ENCODE measurements around the gene RASGRP3.

Gene RASGRP3

GRCh38 chr2:33522576-33522975 is 46.1 kb downstream of the RASGRP3 start:
- peak; percentile 72 for DNase-seq (ENCODE audit: low read depth, low spot score)

DNA sequence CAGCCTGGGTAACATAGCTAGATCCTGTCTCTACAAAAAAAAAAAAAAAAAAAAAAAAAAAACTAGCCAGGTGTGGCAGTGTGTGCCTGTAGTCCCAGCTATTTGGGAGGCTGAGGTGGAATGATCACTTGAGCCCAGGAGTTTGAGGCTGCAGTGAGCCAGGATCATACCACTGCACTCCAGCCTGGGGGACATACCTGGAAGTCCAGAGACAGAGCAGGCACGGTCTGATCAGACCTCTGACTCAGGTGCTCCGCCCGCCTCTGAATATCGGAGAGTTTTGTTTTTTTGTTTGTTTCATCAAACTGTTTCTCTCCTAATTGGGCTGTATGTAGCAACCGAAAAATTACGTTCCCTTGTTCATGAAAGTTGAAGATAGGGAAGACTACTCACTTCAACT is 49.2 kb downstream of the RASGRP3 start:
- no peak for DNase-seq (ENCODE audit: low read depth, low spot score)

DNA sequence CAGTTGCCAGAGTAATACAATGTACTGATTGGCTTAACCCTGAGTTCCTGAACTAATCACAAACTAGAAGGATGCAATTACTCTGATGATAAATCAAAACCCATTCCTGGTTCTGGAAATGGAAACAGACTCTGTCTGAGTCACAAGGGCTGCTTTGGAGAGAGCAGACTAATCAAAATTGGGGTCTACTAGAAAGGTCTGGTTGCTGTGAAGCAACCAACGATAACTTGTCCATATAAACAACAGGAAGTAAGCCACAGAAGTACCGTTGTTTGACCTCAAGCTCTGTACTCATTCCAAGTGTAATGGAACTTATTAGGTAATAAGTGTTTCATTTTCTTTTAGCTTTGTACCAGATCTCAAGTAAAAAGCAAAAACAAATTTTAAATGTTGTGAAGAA is 49.7 kb downstream of the RASGRP3 start:
- peak; percentile 28 for DNase-seq (ENCODE audit: low read depth, low spot score)

DNA sequence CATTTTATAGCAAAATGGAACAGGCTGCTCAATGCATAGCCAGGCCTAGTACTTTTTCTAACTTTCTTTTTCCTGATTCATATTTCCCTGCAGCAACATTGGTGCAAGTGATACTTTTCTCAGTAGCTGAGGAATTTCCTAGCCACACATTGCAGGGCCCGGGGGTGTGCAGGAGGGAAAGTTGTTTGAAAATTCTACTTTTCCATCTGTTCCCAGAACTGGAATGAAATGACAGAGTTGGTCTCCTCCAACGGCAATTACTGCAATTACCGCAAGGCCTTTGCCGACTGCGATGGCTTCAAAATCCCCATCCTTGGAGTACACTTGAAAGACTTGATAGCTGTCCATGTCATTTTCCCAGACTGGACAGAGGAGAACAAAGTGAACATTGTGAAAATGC is 50.5 kb downstream of the RASGRP3 start:
- no peak for DNase-seq (ENCODE audit: low read depth, low spot score)

DNA sequence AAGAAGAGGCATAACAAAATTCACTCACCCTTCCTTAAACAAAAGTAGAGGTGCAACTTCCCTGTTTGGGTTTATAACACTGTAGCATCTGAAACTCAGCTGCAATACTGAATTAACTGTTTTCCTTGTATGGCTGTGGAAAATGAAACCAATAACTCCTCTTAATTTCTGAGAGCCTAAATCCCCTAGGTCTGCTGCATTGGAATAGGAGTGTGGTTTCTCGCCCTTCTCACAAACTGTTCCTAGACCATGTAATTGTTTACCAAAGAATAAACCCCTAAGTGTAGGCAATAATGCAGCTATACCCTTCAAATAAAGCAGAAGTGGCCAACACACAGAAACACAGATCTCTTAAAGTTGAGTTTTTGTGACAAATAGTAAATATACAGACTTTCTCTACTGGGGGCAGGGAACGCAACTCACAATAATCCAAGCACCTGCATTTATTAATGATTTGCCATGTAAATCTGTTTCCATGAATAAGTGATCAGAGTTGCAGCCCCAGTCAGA is 52.0 kb downstream of the RASGRP3 start:
- no peak for DNase-seq (ENCODE audit: low read depth, low spot score)

- DNase-seq (ENCODE audit: low read depth, low spot score), result peak; percentile 87
Measured at GRCh38 chr2:33529771-33530481, 53.5 kb downstream of the RASGRP3 start.

GRCh38 chr2:33530690-33531548 is 54.5 kb downstream of the RASGRP3 start:
- no peak for DNase-seq (ENCODE audit: low read depth, low spot score)

DNA sequence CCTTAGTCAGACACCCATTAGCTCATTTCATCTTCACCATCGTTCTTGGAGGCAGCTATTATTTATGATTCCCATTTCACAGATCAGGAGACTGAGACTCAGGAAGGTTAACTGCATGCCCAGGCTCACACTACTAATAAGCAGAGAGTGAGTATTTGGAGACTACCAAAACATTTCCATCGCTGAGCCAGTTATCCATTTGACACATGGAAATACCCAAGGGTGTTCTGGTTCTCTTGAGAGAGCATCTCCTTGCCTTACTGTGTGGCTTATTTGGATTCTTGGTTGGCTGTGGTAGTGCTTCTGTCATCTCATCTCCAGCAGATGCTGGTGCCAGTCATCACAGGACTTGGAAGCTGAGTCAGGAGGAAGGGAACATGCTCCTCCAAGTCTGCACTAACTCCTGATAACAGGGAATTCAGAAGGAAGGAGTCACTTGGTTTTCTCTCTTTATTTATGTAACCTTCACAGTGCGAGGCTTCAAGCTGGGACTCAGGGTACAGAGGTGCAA is 55.2 kb downstream of the RASGRP3 start:
- no peak for DNase-seq (ENCODE audit: low read depth, low spot score)

GRCh38 chr2:33532146-33532545 is 55.7 kb downstream of the RASGRP3 start:
- DNase-seq (ENCODE audit: low read depth, low spot score), result no peak

DNA sequence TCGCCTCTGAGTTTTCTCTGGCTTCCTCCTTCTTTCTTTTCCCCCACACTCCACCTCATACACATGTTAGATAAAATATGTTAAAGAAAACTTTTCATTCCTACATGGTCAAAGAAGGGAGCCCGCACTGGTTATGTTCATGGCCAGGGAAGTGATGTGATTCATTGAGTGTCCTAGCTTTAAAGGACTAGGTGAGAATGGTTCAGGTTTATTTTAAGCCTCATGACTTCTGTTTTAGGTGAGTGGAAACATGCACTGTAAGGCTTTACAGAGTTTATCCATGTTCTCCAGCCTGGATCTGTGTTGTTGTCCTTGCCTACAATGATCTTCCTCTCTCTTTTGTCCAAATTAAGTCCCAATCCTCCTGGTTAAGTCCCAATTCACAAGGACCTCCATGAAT is 56.5 kb downstream of the RASGRP3 start:
- DNase-seq (ENCODE audit: low read depth, low spot score), result no peak

GRCh38 chr2:33535421-33535820 is 59.0 kb downstream of the RASGRP3 start:
- DNase-seq (ENCODE audit: low read depth, low spot score), result no peak

- no peak for DNase-seq (ENCODE audit: low read depth, low spot score)
Measured at GRCh38 chr2:33541243-33541642, 64.8 kb downstream of the RASGRP3 start.

- DNase-seq (ENCODE audit: low read depth, low spot score), result no peak
Measured at GRCh38 chr2:33550206-33550605, 73.8 kb downstream of the RASGRP3 start.

DNA sequence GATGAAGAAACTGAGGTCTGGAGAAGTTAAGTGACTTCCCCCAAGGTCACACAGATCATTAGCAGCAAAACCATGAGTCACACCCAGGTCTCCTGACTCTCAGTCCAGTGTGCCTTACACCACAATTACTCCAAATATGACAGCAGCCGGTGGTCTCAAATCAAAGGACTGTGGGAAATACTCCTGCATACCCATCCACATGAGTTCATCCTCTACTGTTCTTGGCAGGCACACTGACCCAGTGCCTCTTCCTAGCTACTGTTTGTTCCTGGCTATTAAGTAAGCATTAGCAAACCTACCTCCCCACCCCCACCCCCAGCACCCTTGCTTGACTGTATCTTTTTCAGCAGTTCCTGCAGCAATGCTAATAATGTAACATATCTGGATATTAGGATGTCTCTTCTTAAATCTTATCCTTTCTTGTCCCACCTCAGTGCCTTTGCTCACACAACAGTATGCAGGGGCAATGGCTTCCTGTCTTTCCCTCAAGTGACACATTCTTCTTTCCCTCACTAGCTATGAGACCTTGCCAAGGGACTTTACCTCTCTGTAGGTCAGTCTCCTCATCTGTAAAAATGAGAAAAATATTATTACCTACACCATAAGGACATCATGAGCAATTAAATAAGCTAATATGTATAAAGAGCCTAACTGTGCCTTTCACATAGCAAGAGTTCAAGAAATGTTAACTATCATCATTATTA is 76.5 kb downstream of the RASGRP3 start:
- DNase-seq (ENCODE audit: low read depth, low spot score), result peak; percentile 72

DNA sequence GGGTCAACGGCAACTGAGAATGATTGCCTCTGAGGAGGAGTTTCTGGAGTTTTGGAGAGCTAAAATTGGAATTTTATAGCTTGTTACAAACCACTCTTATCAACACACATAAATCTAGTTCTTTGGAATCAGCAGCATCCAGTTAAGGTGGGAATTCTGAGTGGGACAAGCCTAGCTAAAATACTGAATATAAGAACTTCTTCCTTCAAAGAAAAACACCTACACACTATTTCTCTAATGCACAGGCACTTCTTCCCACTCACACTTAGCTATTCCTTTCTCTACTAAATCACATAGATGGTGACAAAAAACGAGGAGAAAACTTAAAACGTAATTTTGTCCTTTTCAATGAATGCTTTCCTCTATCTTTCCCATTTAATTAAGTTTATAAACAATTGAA is 79.2 kb downstream of the RASGRP3 start:
- DNase-seq (ENCODE audit: low read depth, low spot score), result no peak

- no peak for DNase-seq (ENCODE audit: low read depth, low spot score)
Measured at GRCh38 chr2:33559328-33559727, 82.9 kb downstream of the RASGRP3 start.

DNA sequence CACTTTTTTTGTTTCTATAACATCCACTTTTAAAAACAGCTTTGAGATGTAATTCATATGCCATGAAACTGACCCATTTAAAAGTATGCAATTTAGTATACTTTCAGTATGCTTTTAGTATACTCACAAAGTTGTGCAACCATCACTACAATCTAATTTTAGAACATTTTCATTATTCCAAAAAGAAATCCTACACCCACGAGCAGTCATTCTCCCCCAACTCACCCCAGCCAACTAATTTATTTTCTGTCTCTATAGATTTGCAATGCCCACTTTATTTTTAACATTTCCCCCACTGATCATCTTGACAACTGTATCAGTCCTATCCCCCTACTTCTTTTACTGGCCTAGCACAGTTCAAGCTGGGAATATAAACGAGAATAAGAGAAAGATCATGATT is 83.6 kb downstream of the RASGRP3 start:
- DNase-seq (ENCODE audit: low read depth, low spot score), result no peak

DNA sequence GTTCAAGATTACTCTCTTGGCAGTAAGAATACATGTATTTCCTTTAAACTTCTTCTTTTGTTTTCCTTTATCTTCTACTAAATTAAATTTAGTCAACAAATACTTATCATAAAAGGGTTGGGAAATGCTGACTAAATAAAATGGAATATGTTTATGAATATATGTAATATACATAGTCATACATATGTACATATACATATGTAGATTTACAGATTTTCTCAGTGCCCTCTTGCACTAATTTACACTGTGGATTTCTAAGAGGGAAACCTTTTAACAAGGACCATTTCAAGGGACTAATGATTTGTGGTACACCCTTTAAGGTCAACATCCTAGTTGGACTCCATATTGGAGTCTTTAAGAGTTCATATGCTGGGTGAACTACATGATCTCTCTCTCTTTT is 85.4 kb downstream of the RASGRP3 start:
- no peak for DNase-seq (ENCODE audit: low read depth, low spot score)

DNA sequence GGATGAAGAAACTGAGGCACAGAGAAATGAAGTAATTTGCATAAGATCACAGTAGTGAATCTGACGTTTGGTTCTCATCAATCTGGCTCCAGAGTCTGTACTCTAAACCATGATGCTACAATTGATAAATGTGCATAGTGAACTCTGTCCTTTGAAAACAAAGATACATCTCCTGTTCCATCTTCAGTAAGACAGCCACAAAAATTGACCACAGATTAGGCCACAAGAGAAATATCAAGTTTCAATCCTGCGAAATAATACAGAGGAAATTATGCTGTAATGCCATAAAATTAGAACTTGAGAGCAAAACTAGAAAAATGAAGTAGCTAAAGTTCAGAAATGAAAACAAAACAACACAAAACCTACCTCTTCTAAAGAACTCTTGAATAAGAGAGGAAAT is 94.2 kb downstream of the RASGRP3 start:
- no peak for DNase-seq (ENCODE audit: low read depth, low spot score)

DNA sequence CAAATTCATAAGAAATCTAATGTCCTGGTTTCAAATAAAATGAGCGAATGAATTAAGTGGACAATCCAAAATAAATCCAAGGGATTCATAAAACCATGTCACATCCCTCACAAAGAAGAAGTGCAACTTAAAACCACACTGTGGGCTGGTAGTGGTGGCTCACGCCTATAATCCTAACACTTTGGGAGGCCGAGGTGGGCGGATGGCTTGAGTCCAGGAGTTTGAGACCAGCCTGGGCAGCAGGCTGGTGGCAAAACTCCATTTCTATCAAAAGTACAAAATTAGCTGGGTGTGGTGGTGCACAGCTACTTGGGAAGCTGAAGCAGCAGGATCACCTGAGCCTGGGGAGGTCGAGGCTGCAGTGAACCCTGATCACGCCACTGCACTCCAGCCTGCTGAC is 97.2 kb downstream of the RASGRP3 start:
- no peak for DNase-seq (ENCODE audit: low read depth, low spot score)

- DNase-seq (ENCODE audit: low read depth, low spot score), result no peak
Measured at GRCh38 chr2:33577084-33577483, 100.6 kb downstream of the RASGRP3 start.

DNA sequence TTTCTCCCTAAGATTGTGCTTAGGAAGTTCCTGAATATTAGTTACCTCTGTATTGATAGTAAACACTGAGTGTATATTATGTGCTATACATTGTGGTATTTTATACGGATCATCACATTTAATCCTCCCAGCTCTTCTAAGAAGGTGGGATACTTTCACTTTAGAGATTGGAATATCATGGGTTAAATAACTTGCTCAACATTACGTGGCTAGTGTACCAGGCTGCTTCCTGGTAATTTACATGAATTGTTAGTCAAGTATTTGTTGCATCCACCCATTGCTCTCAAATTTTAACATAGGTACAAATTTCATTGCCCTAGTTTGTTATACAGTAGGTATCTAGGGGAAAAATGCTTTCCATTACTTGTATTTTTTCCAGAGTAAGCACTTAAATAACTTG is 101.2 kb downstream of the RASGRP3 start:
- peak; percentile 19 for DNase-seq (ENCODE audit: low read depth, low spot score)

Measured in astrocyte of the hippocampus (primary cell).